GM12892 (cell line): ENCODE measurements around the gene USP36.

Experiments
- POLR2A ChIP-seq: IDR thresholded peaks from 2 replicates; pipeline ENCODE4 v1.6.1; 2011; ENCODE audit warnings: low read depth, low read length, control low read depth
- POLR2AphosphoS5 ChIP-seq: IDR thresholded peaks from 2 replicates; pipeline ENCODE4 v1.6.1; 2011; ENCODE audit warnings: low read depth, low read length, control low read depth
- TAF1 ChIP-seq: IDR thresholded peaks from 2 replicates; pipeline ENCODE4 v1.6.1; 2011; ENCODE audit warnings: low read depth, mild to moderate bottlenecking, control low read depth, low read length, borderline replicate concordance

GRCh38 chr17:78849026-78849425, 8.4 kb upstream of the USP36 start:
- TF ChIP-seq POLR2AphosphoS5 (no peak), TAF1 (no peak), POLR2A (no peak)
